GM19099 (cell line): Measurements from ENCODE around the gene UGCG.

Experiments used
- POLR2A ChIP-seq: IDR thresholded peaks from 3 replicates; pipeline ENCODE4 v1.6.1; 2011; ENCODE audit warnings: low read depth; ENCODE audit not compliant: insufficient read length; ENCODE audit errors: extremely low read depth

Gene UGCG

DNA sequence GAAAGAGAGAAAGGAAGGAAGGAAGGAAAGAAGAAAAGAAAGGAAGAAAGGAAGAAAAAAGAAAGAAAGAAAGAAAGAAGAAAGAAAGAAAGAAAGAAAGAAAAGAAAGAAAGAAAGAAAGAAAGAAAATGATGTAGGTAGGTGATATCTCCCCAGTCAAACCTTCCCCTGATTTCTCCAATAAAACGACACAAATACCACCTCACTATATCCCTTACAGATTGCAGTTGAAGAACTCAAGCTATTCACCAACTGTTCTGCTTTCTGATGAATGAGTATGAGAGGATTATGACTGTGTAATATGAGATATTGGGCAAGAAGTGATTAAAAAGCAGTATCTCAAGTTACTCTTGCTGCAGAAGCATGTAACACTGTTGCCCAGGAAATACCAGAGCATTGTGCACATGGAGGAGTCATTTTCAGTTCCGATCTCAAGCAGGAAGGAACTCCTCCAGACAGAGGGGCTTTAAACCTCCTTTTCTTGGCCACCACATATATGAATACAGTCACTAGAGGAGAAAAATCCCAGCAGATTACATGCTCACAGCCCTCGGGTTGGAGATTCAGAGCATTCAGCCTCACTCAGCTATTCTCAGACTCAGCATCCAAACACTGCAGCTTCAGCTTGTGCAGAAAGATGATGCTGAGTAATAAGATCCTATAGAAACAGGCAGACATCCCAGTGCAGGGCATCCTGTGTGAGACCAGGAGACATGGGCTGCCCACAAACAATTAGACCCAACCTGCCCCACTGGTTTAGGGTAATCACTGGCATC lies 61.4 kb downstream of the UGCG start:
- TF ChIP-seq POLR2A = no peak

DNA sequence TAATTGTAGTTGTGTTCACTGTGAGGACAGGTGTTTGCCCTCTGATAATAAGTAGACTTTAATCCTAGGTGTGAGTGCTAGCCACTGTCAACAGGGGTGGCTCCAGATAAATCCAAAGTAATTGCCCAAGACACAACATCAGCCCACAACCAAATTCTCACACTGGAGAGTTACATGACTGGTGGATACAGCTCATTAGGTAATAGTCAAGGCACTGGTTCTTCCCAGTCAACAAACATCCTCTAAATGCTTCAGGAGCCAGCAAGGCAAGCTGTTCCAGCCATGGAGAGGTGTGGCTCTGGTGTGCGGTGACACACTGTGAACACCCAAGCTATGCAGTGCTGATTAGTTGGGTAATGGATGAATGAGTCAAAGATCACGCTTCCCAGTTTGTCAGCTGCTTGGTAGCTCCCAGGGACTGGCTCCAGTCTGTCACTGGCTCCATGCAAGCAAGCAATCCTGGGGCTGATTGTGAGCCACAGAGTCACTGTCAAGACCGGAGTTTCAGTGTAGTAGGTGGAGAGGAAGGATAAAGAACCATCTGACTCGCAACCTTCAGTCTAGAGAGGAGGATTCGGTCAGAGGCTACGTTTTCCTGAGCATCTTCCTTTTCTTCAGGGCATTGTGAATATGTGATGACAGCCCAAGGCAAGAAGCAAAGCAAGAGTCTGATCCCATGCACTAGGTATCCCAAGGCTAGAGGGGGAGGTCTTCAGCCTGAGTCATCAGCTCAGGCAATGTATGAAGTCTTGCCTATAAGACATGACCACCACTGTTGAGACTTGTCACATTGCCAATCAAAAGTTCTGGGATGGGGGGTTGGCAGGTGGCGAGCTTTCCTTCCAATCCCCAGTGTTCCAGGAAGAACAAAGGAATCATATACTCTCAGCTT lies 63.1 kb downstream of the UGCG start:
- no peak for TF ChIP-seq POLR2A

DNA sequence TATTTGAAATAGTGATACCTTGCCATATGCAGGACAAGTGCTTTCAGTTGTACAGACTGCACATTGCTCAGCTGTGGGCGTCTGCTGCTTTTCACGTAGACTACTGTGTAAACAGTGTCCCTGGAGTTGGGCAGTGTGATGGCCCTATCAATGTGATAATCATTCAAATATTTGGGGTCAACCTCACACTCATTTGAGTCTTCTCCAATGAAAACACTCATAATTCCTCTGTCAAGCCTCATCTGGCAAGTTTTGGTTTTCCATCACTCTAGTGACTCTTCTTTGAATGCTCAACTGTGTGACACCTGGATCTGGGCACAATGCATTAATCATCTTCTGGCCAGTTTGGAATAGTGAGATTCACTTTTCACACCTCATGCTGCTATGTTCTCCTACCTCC lies 64.4 kb downstream of the UGCG start:
- TF ChIP-seq POLR2A = no peak

DNA sequence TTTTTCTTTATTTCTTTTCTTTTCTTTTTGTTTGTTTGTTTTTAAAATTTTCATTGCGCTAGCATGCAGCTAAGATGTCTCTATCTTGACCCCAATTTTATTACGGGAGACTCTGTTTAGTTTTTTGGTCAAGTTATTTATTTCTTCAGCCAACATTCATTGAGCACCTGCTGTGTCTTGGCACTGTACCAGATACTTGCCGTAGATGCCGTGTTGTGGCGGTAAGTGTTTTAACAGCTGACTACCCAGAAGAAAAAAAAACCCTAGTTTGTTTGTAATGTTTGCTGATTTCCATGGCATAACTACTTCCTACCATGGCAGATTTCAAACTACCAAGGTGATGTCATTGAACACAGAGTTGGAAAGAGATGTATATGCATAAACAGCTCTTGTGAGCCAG lies 65.0 kb downstream of the UGCG start:
- TF ChIP-seq POLR2A = no peak

DNA sequence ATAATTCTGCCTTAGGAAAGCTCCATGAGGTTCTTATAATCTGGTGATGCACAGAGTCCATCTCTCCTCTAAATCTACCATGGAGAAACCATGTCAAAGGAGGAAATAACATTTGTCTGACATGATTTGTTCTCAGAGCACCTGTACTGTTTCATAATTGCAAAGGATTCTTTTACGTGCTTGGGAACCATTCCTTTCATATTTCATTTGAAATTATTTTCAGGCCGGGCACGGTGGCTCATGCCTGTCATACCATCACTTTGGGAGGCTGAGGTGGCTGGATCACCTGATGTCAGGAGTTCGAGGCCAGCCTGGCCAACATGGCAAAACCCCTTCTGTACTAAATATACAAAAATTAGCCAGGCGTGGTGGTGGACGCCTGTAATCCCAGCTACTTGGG lies 65.4 kb downstream of the UGCG start:
- no peak for TF ChIP-seq POLR2A

DNA sequence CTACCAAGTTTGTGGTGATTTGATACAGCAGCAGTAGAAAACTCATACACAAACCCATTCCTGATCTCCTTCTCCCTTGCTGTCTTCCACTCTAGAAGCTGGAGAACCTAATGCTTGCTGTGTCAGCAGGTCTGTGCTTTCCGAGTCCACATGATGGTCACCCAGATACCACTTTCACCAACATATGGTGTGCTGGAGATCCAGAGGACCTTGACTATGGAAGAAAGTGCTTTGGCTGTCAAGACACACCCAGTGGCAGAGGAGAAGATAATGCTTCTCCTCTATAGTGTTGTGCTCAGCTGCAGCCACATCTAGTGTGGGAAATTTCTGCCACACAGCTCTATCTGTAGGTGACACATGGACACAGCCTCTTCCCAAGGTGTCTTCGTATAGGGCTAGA lies 67.4 kb downstream of the UGCG start:
- TF ChIP-seq POLR2A = no peak

DNA sequence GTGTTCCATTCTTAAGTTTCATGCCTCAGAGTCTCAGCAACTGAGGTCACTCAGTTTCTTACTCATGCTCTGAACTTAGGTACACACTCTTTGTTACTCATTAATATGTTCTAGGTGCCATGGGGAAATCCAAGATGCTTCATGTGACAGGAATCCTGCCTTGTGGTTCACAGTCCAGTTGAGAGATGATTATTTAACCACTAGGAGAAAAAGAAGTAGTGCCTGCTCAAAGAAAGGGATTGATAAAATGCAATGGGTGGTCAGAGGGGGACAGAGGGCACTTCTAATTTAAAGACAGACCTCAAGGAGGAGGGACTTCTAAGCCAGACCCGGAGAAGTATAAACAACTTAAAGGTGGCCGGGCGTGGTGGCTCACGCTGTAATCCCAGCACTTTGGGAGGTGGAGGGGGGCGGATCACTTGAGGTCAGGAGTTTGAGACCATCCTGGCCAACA lies 69.0 kb downstream of the UGCG start:
- TF ChIP-seq POLR2A = no peak

DNA sequence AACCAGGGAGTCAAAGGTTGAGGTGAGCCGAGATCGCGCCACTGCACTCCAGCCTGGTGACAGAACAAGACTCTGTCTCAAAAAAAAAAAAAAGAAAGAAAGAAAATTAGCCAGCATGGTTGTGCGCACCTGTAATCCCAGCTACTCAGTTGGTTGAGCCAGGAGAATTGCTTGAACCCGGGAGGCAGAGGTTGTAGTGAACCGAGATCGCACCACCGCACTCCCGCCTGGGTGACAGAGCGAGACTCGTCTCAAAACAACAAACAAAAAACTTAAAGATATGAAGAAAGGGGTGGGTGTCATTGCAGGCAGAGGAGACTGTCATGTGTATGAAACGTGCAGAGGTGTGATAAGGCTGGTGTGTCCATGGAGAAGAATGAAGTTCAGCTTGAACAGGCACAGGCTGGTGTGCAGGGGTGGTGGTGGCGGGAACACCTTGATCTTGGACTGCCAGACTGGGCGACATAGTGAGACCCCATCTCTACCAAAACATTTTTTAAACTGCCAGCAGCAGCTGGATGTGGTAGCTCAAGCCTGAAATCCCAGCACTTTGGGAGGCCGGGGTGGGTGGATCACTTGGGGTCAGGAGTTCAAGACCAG lies 69.6 kb downstream of the UGCG start:
- no peak for TF ChIP-seq POLR2A

DNA sequence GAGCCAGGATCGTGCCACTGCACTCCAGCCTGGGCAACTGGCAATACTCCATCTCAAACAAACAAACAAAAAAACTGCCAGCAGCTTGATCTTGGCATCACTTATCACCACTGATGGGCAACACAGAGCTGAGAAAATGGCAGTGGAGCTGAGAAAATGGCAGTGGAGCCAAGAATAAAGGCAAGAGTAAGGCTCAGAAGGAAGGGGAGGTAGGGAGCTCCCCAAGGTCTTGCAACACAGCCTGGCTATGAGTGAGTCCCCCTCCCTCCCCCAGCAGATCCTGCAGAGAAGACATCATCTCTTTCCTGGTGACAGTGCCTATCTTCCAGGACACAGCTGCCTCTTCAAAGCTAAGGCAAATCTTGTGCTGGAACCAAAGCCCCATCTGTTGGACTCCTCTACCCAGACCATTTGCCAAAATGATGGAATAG lies 70.3 kb downstream of the UGCG start:
- TF ChIP-seq POLR2A = no peak

DNA sequence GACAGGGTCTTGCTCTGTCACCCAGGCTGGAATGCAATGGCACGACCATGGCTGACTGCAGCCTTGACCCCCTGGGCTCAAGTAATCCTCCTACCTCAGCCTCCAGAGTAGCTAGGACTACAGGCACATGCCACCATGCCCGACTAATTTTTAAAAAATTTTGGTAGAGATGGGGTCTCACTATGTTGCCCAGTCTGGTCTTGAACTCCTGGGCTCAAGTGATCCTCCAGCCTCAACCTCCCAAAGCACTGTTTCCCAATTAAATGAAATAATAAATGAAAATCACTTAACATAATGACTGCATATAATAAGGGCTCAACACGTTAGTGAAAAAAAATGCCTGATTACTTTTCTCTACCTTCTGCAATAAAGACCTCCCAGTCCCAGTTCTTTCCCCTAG lies 71.0 kb downstream of the UGCG start:
- TF ChIP-seq POLR2A = no peak

DNA sequence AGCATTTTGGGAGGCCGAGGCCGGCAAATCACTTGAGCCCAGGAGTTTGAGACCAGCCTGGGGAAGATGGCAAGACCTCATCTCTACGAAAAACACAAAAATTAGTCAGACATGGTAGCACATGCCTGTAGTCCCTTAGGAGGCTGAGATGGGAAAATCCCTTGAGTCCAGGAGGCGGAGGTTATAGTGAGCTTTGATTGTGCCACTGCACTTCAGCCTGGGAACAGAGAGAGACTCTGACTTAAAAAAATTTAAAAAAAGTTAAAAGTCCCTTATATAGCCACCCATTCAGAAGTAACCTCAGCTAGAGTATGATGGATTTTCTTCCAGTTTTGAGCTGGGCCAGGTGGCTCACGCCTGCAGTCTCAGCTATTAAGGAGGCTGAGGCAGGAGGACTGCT lies 72.4 kb downstream of the UGCG start:
- no peak for TF ChIP-seq POLR2A

DNA sequence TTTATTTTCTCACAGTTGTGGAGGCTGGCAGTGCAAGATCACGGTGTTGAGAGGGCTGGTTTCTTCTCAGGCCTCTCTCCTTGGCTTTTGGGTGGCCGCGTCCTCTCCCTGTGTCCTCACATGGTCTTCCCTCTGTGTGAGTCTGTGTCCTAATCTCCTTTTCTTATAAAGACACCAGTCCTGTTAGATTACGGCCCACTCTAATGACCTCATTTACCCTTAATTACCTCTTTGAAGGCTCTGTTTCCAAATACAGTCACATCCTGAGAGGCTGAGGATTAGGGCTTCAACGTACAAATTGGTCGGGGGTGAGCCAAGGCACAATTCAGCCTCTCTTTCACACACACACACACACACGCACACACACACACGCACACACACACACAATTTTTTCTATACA lies 73.0 kb downstream of the UGCG start:
- no peak for TF ChIP-seq POLR2A

DNA sequence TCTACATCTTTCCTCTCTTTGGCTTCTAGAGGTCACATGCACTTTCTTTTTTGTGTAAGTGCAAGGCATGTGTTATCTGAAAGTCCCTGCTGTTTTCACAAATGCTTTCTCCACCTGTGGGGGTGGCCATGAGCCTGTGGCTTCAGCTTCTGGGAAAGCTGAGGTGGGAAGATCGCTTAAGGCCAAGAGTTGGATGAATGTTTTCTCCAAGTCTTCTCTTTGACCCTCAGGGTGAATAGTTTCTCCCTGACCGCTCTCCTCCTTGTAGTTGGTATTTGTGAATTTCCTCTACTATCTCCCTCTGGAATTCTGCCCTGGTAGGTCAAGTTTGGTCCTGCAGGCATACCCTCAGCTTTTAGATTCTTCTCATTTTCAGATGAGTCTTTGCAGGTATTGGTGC lies 74.2 kb downstream of the UGCG start:
- TF ChIP-seq POLR2A = no peak

DNA sequence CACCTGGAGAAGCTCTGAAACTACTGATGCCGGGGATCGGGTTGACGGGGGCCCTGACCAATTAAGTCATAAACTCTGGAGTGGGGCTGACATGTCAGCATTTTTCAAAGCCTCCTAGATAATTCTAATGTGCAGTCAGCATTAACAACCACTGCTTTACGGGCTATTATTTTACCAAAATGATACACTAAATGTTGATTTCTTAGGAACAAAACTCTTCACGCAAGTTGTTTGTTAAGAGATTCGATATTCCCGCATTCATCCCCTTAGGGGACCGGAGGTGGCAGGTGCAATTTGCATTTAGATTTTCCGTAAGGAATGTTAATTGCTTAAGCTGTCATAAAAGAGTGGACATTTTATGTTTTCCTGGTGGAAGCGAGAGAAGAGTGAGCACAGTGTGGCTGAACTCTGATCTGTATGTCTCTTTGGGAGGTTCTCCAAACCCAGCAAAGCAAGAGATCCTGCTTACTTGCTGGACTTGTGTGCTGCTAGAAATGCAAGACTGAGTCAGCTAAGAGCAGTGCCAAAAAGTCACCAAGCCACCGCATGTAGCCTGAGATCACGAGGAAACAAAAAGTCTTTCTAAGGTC lies 77.6 kb downstream of the UGCG start:
- TF ChIP-seq POLR2A = no peak

DNA sequence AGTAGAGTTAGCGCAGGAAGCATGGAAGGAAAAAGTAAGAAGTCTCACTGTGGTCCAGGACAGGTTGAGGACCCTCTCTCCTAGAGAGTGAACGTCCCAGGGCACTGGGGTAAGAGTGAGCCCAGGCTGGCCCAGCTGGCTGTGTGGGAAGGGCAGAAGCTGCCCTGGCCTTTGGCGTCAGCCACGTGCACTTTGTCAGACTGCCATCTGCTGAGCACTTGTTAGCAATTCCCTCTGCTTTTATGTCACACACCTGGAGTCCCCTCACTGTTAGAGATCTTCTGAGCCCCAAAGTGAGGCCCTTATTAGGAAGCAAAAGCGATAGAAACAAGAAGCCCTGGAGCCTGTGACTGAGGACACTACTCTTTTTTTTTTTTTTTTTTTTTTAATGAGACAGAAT lies 79.1 kb downstream of the UGCG start:
- no peak for TF ChIP-seq POLR2A
